Measurements from ENCODE around the gene CPNE4.
"Not testable (repeated sequence)": the region's sequence is repeated elsewhere in the genome, so short reads cannot be mapped to it uniquely, and the experiment has no call there.

The CPNE4 gene

GRCh38 chr3:132034486-132035464, at the start of gene CPNE4:
TSS of gene CPNE4 (minus strand) at chr3:132035014.
- DNase-seq: peak; percentile 89

GRCh38 chr3:132083583-132084279, 48.9 kb upstream of the CPNE4 start:
- no peak for DNase-seq

- no peak for DNase-seq
Measured at GRCh38 chr3:132083159-132083558, 48.3 kb upstream of the CPNE4 start.

- no peak for DNase-seq
Measured at GRCh38 chr3:132079147-132079546, 44.3 kb upstream of the CPNE4 start.

GRCh38 chr3:132073771-132074170, 39.0 kb upstream of the CPNE4 start:
- DNase-seq: no peak

GRCh38 chr3:132071043-132071442, 36.2 kb upstream of the CPNE4 start:
- DNase-seq: peak; percentile 20

GRCh38 chr3:132064114-132064513, 29.3 kb upstream of the CPNE4 start:
- DNase-seq: no peak

GRCh38 chr3:132062535-132062934, 27.7 kb upstream of the CPNE4 start:
- DNase-seq: no peak

- no peak for DNase-seq
Measured at GRCh38 chr3:132055872-132056271, 21.1 kb upstream of the CPNE4 start.

- DNase-seq: no peak
Measured at GRCh38 chr3:132047209-132047608, 12.4 kb upstream of the CPNE4 start.

GRCh38 chr3:132044874-132045273, 10.1 kb upstream of the CPNE4 start:
- not testable (repeated sequence) for DNase-seq

- DNase-seq: no peak
Measured at GRCh38 chr3:132042681-132043080, 7.9 kb upstream of the CPNE4 start.

GRCh38 chr3:132038198-132038825, 3.5 kb upstream of the CPNE4 start:
- peak; percentile 49 for DNase-seq

- DNase-seq: no peak
Measured at GRCh38 chr3:132037581-132037980, 2.8 kb upstream of the CPNE4 start.

GRCh38 chr3:132037056-132037455, 2.2 kb upstream of the CPNE4 start:
- no peak for DNase-seq

GRCh38 chr3:132034097-132034485, 723 bp downstream of the CPNE4 start:
- DNase-seq: no peak

- no peak for DNase-seq
Measured at GRCh38 chr3:132033471-132033870, 1.3 kb downstream of the CPNE4 start.

GRCh38 chr3:132032959-132033358, 1.9 kb downstream of the CPNE4 start:
- no peak for DNase-seq

GRCh38 chr3:132029182-132029902, 5.5 kb downstream of the CPNE4 start:
- DNase-seq: peak; percentile 95

- DNase-seq: no peak
Measured at GRCh38 chr3:132022914-132023313, 11.9 kb downstream of the CPNE4 start.

GRCh38 chr3:132020058-132020457, 14.8 kb downstream of the CPNE4 start:
- no peak for DNase-seq

- DNase-seq: no peak
Measured at GRCh38 chr3:132017137-132017536, 17.7 kb downstream of the CPNE4 start.
